Adrenal gland (tissue), 12 donors: ENCODE data around the gene NPBWR2. TPM values are rescaled to one million over a fixed set of nuclear protein-coding genes. Genes with fewer than 3 reads are reported as not detected.

Experiments
- DNase-seq, 7 donors: peaks; one replicate each; pipeline ENCODE4 v3.0.0-alpha.2; 2019 to 2020
- H3K27ac ChIP-seq, 5 donors: fragments of 200-600 bp; sonication (generic) in 4 of 5; 1 replicate in 3 of 5; 2 replicates in 2 of 5; pipeline versions ENCODE4 v1.5.1 to v1.8.0; 2016 to 2020; ENCODE audit warnings: mild to moderate bottlenecking in 1 of 5
- H3K27me3 ChIP-seq: fragments of 200-600 bp; 2 replicates; pipeline ENCODE4 v1.8.0; 2021
- H3K36me3 ChIP-seq, 2 donors: fragments of 200-600 bp; replicated peaks in 1 of 2; 1 replicate in 1 of 2; 2 replicates in 1 of 2; pipeline versions ENCODE4 v1.5.1 to v1.8.0; 2018 to 2022
- H3K4me1 ChIP-seq, 2 donors: fragments of 200-600 bp; replicated peaks in 1 of 2; 1 replicate in 1 of 2; 2 replicates in 1 of 2; pipeline versions ENCODE4 v1.5.1 to v1.8.0; 2018 to 2021
- H3K4me3 ChIP-seq, 4 donors: fragments of 200-600 bp; sonication (generic) in 3 of 4; one replicate each; pipeline ENCODE4 v1.5.1; 2016 to 2018
- H3K9me3 ChIP-seq, 3 donors: fragments of 200-600 bp; sonication (generic) in 1 of 3; replicated peaks in 1 of 3; 1 replicate in 2 of 3; 2 replicates in 1 of 3; pipeline versions ENCODE4 v1.5.1 to v1.8.0; 2016 to 2021
- POLR2A ChIP-seq, 2 donors: fragments of 450-650 bp; IDR thresholded peaks; one replicate each; pipeline ENCODE4 v1.6.1; 2017; ENCODE audit warnings: antibody characterized with exemption in 2 of 2, mild to moderate bottlenecking in 2 of 2, moderate library complexity in 1 of 2
- WGBS, 4 donors: extraction: QIAGEN DNeasy Blood & Tissue Kit in 2 of 4; methylation state at CpG; one replicate each; pipeline versions ENCODE4 v1.1.5 to v1.1.7; 2013 to 2017; 5-methylcytosine and 5-hydroxymethylcytosine counted together
- intact Hi-C, 2 donors: fragments of 100-400 bp; cut with DNase I; formaldehyde crosslinking; loops; one replicate each; pipeline versions ENCODE4 v1.14.1 to v1.15.0; 2022 to 2023
- polyA plus RNA-seq, 3 donors: library from polyadenylated mRNA; stranded (reverse); fragments of 200-250 nt in 2 of 3; fragments of 350-450 nt in 1 of 3; fragmentation: Illumina TruSeq in 1 of 3; extraction: RNeasy Lipid Tissue Mini Kit (QIAGEN cat#74804) in 1 of 3; gene quantifications; one replicate each; pipeline ENCODE4 v1.2.3, GENCODE V29; 2013 to 2014
- total RNA-seq, 9 donors: library from RNA; depleted of rRNA in 4 of 9; stranded (reverse); fragments of >200 nt in 4 of 9; fragments of 120-200 nt in 1 of 9; fragmentation: NEBNext Ultra II Directional in 1 of 9; extraction: Animal tissue kit (Norgen Biotek cat#: 25700) in 1 of 9; gene quantifications; one replicate each; pipeline versions ENCODE4 v1.1.0 to v1.2.4, GENCODE V29; 2013 to 2023
- TF ChIP-seq, protein P1 (sequence below), 6 experiments: fragments of 450-650 bp in 4 of 6; fragments of 200-600 bp in 2 of 6; sonication (generic) in 1 of 6; IDR thresholded peaks; 1 replicate in 5 of 6; 2 replicates in 1 of 6; pipeline versions ENCODE4 v1.5.1 to v1.8.0; 2016 to 2021; ENCODE audit warnings: antibody characterized with exemption in 6 of 6, mild to moderate bottlenecking in 2 of 6, moderate library complexity in 1 of 6
- donor health status: healthy with polysubstance abuse.
- donor health status: Bipolar disorder and iron deficiency.
- donor health status: DM: yes; HTN: yes; CAD: no.
- donor health status: DM: no; HTN: no; CAD: no.
- donor health status: DM: no; HTN: no; CAD: no.
- donor health status: DM: yes; HTN: yes; CAD: no.

NPBWR2 gene
- total and polyA plus RNA-seq, 12 donors, result 0.18 to 0.42 (median 0.33) TPM; not detected in 8

DNA sequence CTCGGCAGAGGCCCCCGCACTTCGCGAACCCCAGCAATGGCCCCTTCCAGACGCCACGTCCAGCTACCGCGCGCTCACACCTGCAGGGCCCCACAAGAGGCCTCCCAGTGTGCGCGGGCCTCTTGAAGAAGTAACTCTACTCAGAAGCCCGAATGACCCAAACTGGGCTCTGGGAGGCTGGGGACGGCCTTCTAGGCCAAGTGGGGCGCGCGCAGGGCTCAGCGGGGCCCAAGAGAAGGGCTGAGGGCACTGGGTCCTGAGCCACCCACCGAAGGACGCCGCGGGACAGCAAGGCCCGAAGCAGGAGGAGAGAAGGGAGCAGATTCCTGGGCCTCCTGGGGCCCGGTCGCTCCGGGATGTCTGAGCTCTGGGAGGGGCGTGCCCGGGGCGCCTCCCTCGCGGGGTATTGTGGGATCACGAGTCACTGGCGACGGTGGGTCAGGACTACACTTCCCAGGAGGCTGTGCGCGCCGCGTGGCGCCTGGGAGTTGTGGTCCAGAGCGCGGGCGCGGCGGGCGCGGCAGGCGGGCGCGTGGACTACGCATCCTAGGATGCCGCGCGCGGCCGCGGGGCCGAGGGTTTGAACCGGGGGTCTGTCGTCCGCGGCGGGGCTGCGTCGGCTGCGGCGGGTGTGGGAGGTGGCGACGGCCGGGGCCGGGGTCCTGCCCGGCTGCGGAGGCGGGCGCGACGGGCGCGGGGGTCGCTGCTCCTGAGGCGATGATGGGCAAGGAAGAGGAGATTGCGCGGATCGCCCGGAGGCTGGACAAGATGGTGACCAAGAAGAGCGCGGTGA lies 44.6 kb downstream of the NPBWR2 start, which contains the start of gene TCEA2:
Gene TCEA2, plus strand, starts transcription at position 603 of the 793 bp plus-strand sequence. Its CDS starts 115 bp downstream, at position 718.
- H3K36me3 ChIP-seq, result no peaks in the 10 kb centered on the region
- peak within 1 kb of the TSS; percentile 19 to 79 (median 70) for H3K27ac ChIP-seq
- no peaks in the 10 kb centered on the region for H3K9me3 ChIP-seq
- peak; percentile 87 to 88 for TF ChIP-seq POLR2A (IDR thresholded peaks at IDR 0.05)
- TF ChIP-seq, protein P1, sequence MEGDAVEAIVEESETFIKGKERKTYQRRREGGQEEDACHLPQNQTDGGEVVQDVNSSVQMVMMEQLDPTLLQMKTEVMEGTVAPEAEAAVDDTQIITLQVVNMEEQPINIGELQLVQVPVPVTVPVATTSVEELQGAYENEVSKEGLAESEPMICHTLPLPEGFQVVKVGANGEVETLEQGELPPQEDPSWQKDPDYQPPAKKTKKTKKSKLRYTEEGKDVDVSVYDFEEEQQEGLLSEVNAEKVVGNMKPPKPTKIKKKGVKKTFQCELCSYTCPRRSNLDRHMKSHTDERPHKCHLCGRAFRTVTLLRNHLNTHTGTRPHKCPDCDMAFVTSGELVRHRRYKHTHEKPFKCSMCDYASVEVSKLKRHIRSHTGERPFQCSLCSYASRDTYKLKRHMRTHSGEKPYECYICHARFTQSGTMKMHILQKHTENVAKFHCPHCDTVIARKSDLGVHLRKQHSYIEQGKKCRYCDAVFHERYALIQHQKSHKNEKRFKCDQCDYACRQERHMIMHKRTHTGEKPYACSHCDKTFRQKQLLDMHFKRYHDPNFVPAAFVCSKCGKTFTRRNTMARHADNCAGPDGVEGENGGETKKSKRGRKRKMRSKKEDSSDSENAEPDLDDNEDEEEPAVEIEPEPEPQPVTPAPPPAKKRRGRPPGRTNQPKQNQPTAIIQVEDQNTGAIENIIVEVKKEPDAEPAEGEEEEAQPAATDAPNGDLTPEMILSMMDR (IDR thresholded peaks at IDR 0.05), result no peak
- peak; percentile 97 to 99 (median 98) for DNase-seq
- intact Hi-C loops, result no loop called here
- no peaks in the 10 kb centered on the region for H3K27me3 ChIP-seq
- H3K4me3 ChIP-seq, result peak within 1 kb of the TSS; percentile 30 to 93 (median 67)
- WGBS, 4 donors, result 3 to 11% (median 5%) methylated on average over 31 to 85 of the region's 85 CpGs
- H3K4me1 ChIP-seq, result peaks cover 20 to 26% of the 10 kb centered on the region in 2 donors

DNA sequence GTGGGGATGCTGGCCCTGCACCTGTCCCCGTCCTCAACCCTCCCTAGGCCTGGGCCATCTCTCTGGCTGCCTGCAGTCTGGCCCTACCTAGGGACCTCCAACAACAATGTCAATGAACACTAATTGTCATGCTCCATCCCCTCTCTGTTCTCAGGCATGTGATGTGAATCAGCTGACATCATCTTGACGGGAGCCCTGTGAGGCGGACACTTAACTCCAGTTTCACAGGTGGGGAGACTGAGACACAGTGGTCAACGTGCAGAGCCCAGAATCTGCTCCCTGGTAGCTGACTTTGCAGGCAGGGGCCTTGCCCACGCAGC lies 45.1 kb downstream of the NPBWR2 start:
- Histone ChIP-seq H3K36me3 (no peaks in the 10 kb centered on the region), H3K9me3 (no peaks in the 10 kb centered on the region), H3K4me3 (peak overlapping the region in 2 of 4 donors; percentile 85 to 93), H3K27ac (peak overlapping the region in 3 of 5 donors; percentile 70 to 79 (median 70)), H3K27me3 (no peaks in the 10 kb centered on the region), H3K4me1 (peaks cover 20 to 26% of the 10 kb centered on the region in 2 donors)
- no peak for DNase-seq
- intact Hi-C loops, result no loop called here
- TF ChIP-seq POLR2A (IDR thresholded peaks at IDR 0.05), result no peak
- TF ChIP-seq, protein P1 (IDR thresholded peaks at IDR 0.05), result no peak
- WGBS, 4 donors, result 44 to 59% (median 55%) methylated on average over 3 to 5 of the region's 5 CpGs

DNA sequence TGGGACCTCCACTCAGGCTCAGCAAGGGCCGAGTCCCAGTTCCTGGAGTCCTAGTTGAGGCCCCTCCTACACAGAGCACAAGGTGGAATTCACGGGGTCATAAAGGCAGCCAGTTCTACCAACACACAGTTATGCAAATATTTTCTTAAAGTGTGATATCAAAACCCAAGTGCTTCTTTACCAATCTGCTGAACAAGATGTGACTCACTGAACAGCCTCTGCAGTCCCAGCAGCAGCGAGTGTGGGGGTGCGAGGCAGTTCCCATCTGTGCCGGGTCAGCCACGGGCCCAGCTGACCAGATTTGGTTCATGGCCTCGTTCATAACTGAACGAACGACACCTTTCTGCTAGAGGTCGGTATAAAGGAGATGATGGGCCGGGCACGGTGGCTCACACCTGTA lies 48.8 kb downstream of the NPBWR2 start:
- Histone ChIP-seq H3K4me3 (no peak overlapping the region), H3K36me3 (no peaks in the 10 kb centered on the region), H3K4me1 (peaks cover 5 to 9% of the 10 kb centered on the region in 2 donors), H3K27me3 (peaks cover 11% of the 10 kb centered on the region), H3K9me3 (no peaks in the 10 kb centered on the region), H3K27ac (no peak overlapping the region)
- intact Hi-C loops, result no loop called here
- DNase-seq, result no peak
- 78 to 81% (median 80%) methylated on average over 9 to 12 of the region's 12 CpGs for WGBS, 4 donors
- TF ChIP-seq POLR2A (IDR thresholded peaks at IDR 0.05), result no peak
- TF ChIP-seq, protein P1 (IDR thresholded peaks at IDR 0.05), result no peak

DNA sequence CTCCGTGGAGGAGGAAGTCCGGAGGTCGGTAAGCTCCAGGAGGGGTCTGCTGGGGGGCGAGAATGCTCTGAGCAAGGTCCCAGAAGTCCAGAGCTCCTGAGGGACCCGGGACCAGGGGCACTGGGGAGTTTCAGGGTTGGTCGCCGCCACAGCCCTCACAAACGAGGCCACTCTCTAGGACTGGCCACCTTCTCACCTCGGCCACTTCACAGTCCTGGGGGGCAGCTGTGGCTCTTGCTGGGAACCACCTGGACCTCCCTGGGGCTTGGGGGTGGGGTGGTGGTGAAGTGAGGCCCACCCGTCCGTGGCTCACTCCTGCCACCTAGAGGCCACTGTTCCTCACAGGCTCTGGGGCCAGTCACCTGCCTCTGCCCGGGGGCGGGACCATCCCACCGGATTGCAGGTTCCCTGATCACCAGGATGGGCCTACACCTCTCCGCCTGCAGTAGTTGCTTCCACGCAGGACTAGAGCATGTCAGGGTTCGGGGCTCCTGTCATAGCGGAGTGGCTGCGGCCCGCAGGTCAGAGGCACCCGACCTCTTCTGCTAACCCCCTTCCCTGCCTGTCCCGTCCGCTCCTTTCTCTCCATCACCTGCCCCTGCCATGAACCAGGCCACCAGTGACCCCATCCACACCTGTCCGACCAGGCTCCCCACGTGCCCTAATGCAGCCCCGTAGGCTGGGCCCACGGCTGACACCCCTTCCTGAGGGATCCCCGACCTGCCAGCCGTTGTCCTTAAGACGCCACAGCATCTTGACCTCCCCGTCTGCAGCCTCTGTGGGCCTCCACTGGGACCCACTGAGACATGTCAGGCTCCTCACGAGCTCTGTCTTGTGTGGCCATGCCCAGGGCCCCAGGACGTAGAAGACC lies 49.5 kb downstream of the NPBWR2 start:
- H3K9me3 ChIP-seq, result no peaks in the 10 kb centered on the region
- no peak overlapping the region for H3K4me3 ChIP-seq
- peak overlapping the region in 1 of 5 donors; percentile 72 for H3K27ac ChIP-seq
- peaks cover 14% of the 10 kb centered on the region for H3K27me3 ChIP-seq
- intact Hi-C loops, result no loop called here
- H3K36me3 ChIP-seq, result no peaks in the 10 kb centered on the region
- no peak for TF ChIP-seq POLR2A (IDR thresholded peaks at IDR 0.05)
- TF ChIP-seq, protein P1 (IDR thresholded peaks at IDR 0.05), result peak; percentile 53 to 79 (median 76)
- peaks cover 5 to 7% of the 10 kb centered on the region in 2 donors for H3K4me1 ChIP-seq
- 27 to 37% (median 33%) methylated on average over 14 to 33 of the region's 33 CpGs for WGBS, 4 donors
- peak; percentile 68 to 87 (median 75) for DNase-seq
